GM20431 (cell line): ENCODE measurements around the gene SLC35F3.

ENCODE experiments used
- in situ Hi-C: fragments of 300-500 bp; cut with MseI, MboI; formaldehyde crosslinking; loops from one replicate; pipeline ENCODE4 v1.15.0; 2020; ENCODE audit warnings: low sequenced_read_pairs; ENCODE audit not compliant: unreplicated experiment

SLC35F3 gene

DNA sequence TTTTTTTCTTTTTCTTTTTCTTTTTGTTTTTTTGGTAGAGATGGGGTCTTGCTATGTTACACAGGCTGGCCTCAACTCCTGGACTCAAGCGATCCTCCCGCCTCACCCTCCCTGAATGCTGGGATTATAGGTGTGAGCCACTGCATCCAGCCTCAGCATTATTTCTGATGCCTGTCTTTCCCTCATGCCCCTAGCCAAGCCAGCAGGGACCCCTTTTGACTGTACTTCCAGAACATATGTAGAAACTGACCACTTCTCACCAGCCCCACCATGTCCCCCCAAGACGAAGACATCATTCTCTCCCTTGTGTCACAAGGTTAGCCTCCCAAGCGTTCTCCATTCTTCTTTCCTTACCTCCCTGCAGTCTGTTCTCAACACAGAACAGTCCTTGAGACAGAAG lies 360.8 kb downstream of the SLC35F3 start:
- in situ Hi-C loops = no loop called here

DNA sequence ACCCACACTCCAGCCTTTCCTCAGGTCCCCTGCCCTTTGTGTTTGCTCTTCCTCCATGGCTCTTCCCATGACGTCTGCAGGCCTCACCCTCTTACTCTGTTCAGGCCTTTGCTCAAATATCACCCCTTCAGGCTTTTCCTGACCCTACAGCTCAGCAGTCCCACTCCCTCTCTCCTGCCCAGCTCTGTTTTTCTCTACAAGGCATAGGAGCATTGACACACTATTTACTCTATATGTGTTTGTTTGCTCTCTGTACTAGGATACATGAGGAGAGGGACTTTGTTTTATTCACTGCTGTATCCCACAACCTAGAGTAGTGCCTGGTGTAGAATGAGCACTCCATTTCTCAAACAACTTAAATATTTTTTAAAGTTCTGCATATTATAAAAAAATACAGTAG lies 361.4 kb downstream of the SLC35F3 start:
- in situ Hi-C loops = no loop called here

- in situ Hi-C loops = no loop called here
Measured at GRCh38 chr1:234270093-234270492, 365.6 kb downstream of the SLC35F3 start.

DNA sequence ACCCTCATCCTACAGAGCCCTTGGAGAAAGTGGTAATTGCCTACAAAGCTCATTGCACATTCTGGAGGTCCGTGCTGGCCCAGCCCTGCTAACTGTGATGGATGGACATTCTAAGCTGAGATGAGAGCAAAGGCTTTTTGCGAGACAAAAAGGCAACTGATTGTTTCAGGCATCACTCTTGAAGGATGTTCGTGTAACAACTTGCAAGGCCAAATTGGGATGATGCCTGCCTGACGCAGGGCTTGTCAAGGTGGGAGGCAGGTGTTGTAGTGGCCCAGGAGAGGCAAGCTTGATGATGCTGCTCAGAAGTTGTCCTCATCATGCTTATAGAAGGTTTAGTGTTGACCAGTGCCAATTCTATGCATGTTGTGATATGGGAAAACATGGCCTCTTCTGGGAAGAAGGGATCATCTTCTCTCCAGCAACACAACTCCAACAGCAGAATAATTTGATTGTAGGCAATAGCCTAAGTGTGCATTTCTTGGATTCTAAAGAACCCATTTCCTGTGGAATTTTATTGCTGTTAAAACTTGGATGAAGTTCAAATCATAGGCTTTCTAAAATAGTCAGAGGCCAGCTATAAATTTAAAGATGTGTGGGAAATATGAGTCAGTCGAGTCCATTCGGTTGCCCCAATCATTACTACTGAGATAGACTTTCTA lies 366.2 kb downstream of the SLC35F3 start:
- in situ Hi-C loops = no loop called here

GRCh38 chr1:234271243-234271606 lies 366.7 kb downstream of the SLC35F3 start:
- in situ Hi-C loops = no loop called here

- in situ Hi-C loops = no loop called here
Measured at GRCh38 chr1:234272656-234273312, 368.3 kb downstream of the SLC35F3 start.

- in situ Hi-C loops = no loop called here
Measured at GRCh38 chr1:234273981-234274380, 369.5 kb downstream of the SLC35F3 start.

- in situ Hi-C loops = no loop called here
Measured at GRCh38 chr1:234276151-234276788, 371.8 kb downstream of the SLC35F3 start.

GRCh38 chr1:234277161-234277868 lies 372.8 kb downstream of the SLC35F3 start:
- in situ Hi-C loops = no loop called here

DNA sequence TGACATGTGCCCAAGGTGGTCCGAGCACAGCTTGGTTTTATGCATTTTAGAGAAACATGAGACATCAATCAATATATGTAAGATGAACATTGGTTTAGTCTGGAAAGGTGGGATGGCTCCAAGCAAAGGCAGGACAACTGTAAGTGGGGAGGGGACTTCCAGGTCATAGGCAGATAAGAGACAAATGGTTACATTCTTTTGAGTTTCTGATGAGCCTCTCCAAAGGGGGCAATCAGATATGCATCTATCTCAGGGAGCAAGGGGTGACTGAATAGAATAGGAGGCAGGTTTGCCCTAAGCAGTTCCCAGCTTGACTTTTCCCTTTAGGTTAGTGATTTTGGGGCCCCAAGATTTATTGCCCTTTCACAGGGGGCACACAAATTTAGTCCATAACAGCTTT lies 374.5 kb downstream of the SLC35F3 start:
- in situ Hi-C loops = no loop called here

GRCh38 chr1:234280500-234280899 lies 376.0 kb downstream of the SLC35F3 start:
- in situ Hi-C loops = no loop called here

DNA sequence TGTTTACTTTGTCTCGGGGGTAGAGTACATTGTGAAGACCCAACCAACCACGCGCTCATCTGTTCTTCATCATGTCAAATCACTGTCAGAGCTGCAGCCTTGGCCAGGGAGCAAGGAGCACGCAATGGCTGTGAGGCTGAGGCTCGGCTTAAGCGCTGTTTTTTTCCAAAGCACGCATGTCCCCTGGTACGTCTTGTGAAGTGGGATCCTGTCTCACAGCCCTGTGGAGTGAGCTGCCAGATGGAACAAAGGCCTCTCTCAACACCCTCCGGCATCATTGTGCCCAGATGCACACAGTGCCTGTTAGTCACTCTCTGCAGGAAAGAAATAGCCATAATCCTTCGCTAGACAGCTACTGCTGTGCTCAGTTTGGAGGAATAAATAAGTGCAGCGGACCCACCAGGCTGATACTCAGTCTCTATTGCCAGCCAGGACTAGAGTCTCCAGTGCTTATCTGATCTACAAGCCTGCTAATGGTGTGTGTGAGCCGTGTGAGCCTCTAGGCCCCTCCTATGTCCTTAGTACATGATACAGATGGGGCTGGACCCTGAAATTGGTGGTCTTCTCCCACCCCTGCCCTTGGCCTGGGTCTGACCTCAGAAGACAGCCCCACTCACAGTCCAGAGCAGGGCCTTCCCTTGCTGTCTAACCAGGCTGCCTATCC lies 377.5 kb downstream of the SLC35F3 start:
- in situ Hi-C loops = no loop called here

- in situ Hi-C loops = no loop called here
Measured at GRCh38 chr1:234286206-234286605, 381.7 kb downstream of the SLC35F3 start.

- in situ Hi-C loops = no loop called here
Measured at GRCh38 chr1:234288946-234289345, 384.5 kb downstream of the SLC35F3 start.

DNA sequence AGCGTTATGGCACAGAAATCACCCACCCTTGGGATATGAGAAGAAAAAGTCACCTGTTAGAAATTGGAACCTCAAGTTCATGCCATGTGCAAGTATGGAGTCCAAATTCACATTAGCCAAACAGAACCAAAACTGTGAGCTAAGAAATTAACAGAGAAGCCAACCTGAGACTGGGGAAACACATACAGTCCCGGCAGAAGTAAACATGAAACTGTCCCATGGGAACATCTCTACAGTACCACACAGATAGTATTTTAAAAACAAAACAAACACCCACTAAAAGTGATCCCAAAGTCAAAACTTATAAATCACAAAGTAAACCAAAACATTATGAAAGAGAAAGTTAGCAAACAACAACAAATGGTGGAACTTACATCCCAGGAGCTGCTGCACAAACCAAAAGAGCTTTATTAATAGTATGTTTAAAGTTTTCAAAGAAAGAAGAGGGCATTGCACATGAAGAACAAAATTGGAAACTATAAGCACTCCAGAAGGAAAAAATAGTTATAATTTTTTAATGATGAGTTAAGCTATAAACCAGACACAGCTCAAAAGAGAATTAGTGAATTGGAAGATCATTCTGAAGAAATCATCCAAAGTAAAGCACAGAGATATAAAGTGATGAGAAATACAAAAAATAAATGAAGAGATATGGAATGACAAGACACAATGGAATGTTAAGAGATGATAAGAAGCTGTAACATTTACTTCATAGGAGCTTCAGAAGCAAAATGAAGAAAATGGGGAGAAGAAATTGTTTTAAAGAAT lies 385.2 kb downstream of the SLC35F3 start:
- in situ Hi-C loops = no loop called here

GRCh38 chr1:234292011-234292410 lies 387.5 kb downstream of the SLC35F3 start:
- in situ Hi-C loops = no loop called here

DNA sequence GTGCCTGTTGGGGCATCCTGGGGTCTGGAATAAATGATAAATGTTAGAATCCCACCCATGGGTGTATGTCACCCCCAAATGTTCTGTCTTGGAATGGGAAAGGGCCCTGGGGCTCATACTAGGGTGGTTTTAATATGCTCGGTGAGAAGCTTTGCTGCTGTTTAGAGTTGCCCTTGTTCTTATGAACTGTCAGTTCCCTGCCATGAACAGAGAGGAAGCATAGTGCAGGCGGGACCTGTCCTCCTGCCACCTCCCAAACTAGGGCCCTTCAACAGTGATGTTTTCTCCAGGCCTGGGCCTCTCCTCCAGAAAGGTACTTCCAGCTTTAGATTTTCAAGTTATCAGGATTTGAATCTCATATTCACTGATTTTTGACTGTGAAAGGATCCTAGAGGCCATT lies 388.1 kb downstream of the SLC35F3 start:
- in situ Hi-C loops = no loop called here

GRCh38 chr1:234294109-234294817 lies 389.8 kb downstream of the SLC35F3 start:
- in situ Hi-C loops = no loop called here

DNA sequence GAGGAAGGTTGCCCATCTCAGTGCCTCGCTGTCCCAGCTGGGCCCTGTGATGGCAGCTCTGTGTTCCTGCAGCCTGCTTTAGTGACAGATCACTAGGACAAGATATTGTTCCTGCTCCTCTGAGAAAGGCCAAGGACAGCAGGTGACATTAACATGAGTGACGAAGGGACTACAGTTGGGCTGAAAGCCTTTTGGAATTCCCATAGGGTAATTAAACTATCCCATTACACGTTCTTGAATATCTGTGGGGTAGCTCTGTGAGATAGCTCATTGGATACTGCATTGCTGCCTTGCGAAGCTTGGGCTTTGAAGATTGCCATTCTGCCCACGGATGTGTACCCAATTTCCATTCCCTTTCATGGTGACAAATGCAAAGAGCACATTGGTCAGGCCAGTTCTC lies 390.6 kb downstream of the SLC35F3 start:
- in situ Hi-C loops = no loop called here
